ENCODE measurements around the gene ASCL4.

GRCh38 chr12:107764626-107765025 is 9.9 kb upstream of the ASCL4 start:
- TF ChIP-seq CTCF (IDR thresholded peaks at IDR 0.05) (no peak), POLR2A (IDR thresholded peaks at IDR 0.05) (no peak), POLR2AphosphoS5 (IDR thresholded peaks at IDR 0.05) (no peak)
